HG03439 (cell line): ENCODE results near the gene BCAP29.

Source experiments
- ATAC-seq: cut with Tn5 transposase; IDR thresholded peaks from one replicate; pipeline ENCODE4 v1.9.1; 2021; ENCODE audit warnings: mild to moderate bottlenecking, moderate library complexity; ENCODE audit not compliant: unreplicated experiment

The BCAP29 gene

DNA sequence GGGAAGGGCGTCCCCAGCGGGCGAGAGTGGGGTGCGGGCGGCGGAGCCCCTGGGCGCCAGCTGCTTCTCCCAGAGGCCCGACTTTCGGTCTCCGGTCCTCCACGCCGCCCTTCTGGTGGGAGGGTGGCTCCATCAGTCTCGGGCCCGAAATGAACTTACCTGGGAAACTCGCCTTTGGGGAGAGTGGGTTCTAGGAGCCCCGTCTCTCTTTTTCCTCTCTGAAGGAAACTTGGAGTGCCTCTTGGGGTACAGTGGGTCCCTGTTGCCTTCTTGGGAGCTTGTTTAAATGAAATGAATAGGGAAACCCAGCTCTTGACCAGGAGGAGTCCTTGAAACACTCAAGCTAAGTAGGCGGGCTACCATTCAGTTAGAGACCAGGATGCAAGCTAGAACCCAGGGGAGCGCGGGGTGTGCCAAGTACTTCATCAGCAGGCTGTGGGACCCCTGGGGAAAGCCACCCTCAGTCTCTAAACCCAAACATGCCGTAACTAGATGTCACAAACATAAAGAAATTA is 81.9 kb downstream of the BCAP29 start:
- no peak for ATAC-seq

DNA sequence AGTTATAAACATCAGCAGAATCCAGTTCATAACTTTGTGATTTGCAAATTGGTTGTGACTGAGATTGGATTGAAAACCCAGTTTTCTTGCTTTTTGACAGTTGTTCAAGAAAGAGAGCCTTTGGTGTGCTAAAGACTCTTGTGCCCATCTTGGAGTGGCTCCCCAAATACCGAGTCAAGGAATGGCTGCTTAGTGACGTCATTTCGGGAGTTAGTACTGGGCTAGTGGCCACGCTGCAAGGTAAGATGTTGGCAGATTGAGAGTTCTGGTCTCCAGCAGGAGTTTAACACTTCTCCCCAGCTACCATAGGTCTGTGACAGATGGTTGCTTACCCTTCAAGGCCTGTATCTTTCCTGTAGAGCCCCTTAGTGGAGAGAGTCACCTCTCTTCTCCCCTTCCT is 83.2 kb downstream of the BCAP29 start:
- ATAC-seq, result no peak

DNA sequence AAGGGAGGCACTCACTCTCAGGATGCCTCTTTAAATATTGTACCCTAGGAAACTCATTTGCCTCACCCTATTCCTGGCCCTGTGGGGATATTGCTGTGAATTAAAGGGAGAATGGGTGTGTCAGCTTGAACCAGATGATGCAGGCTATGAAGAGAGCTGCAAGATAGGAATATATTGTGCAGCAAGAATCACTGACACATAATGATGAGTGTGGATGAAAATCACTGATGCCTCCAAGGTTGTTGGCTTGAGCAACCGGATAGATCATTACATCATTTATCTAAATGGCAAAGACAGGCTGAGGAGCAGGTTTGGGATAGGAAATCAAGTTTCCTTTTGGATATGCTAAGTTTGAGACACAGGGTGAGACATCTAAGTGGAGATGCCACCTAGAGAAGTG is 86.7 kb downstream of the BCAP29 start:
- ATAC-seq, result no peak

DNA sequence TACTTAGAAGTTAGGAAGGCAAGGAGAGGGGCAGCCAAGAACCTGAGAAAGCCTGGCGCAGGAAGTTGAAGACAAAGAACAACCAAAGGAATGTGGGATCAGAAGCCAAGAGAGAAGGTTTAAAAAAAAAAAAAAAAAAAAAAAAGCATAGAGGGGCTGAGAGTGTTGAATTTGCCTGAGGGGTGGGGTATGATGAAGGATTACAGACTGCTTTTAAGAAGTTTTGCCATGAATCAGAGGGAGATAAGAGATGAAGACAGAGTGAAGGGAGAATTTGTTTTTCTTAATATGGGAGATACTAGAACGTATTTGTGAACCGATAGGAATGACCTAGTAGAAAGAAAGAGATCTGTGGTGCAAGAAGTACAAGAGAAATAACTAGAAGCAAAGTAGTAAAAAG is 87.3 kb downstream of the BCAP29 start:
- ATAC-seq, result no peak

DNA sequence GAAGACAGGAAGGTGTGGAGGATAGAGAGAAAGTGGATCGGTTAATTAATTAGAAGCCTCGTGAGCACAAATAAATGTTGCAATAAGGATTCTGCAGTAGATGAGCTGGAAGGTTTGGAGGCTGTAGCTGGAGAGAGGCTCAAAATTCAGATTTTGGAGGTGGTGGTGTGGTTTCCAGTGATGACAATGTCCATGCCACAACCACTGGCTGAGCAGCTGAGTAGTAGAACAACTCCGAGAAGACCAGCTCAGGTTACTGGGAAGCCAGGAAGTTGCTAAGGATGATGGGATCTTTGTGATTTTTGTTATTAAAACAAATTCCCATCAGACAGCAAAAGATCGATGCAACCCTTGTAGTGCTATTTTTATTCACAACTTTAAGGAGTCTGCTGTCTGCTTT is 88.2 kb downstream of the BCAP29 start:
- ATAC-seq, result no peak
